IMR-90 (cell line): ENCODE results near the gene EIF2B2. TPM values are rescaled to one million over a fixed set of nuclear protein-coding genes. Genes with fewer than 3 reads are reported as not detected.

Experiments
- ATAC-seq: fragments of 200-7000 bp; cut with Tn5 transposase; 2 replicates; pipeline ENCODE4 v1.9.1; 2020; ENCODE audit warnings: low read depth, mild to moderate bottlenecking, moderate library complexity
- BruUV-seq: library from RNA; stranded (reverse); fragments of 400-500 nt; replicated peaks from 2 replicates; lab custom pipeline; 2021; lab: Mats Ljungman, UMichigan
- CTCF ChIA-PET: fragments of 300-600 bp; formaldehyde crosslinking; extraction: SDS; loops from one replicate; lab custom pipeline; 2021; ENCODE audit warnings: antibody characterized with exemption; lab: Yijun Ruan, JAX
- POLR2A ChIA-PET: fragments of 300-600 bp; sonication (Branson Sonifier 250); formaldehyde crosslinking; loops from one replicate; lab custom pipeline; 2022; ENCODE audit warnings: antibody characterized with exemption; ENCODE audit not compliant: unreplicated experiment; lab: Charles Lee
- DNase-seq: peaks from one replicate; pipeline ENCODE4 v3.0.0; 2013
- H2AFZ ChIP-seq: replicated peaks from 2 replicates; pipeline ENCODE3; 2013; ENCODE audit warnings: low read length, mild to moderate bottlenecking; ENCODE audit not compliant: poor library complexity
- H2AK5ac ChIP-seq: 2 replicates; pipeline ENCODE4 v1.6.1; 2013; ENCODE audit warnings: low read depth, low read length, inconsistent platforms
- H2AK9ac ChIP-seq: replicated peaks from 2 replicates; pipeline ENCODE3; 2013; ENCODE audit warnings: mild to moderate bottlenecking, low read depth, low read length, moderate library complexity; ENCODE audit not compliant: poor library complexity
- H2BK120ac ChIP-seq: 2 replicates; pipeline ENCODE4 v1.6.1; 2013; ENCODE audit warnings: low read depth, low read length, inconsistent platforms
- H2BK15ac ChIP-seq: 3 replicates; pipeline ENCODE4 v1.6.1; 2013; ENCODE audit warnings: low read depth, low read length, inconsistent platforms
- H2BK20ac ChIP-seq: 2 replicates; pipeline ENCODE4 v1.6.1; 2013; ENCODE audit warnings: low read depth, mild to moderate bottlenecking, inconsistent platforms, low read length, moderate library complexity
- H2BK5ac ChIP-seq: 2 replicates; pipeline ENCODE4 v1.6.1; 2013; ENCODE audit warnings: mild to moderate bottlenecking, low read depth, low read length, inconsistent platforms; ENCODE audit not compliant: poor library complexity, severe bottlenecking
- H3K14ac ChIP-seq: replicated peaks from 2 replicates; pipeline ENCODE4 v1.6.1; 2013; ENCODE audit warnings: low read depth, low read length, inconsistent platforms
- H3K18ac ChIP-seq: 2 replicates; pipeline ENCODE4 v1.6.1; 2013; ENCODE audit warnings: low read depth, low read length, control low read depth
- H3K23ac ChIP-seq: 2 replicates; pipeline ENCODE4 v1.6.1; 2013; ENCODE audit warnings: low read depth, low read length, inconsistent platforms
- H3K27ac ChIP-seq: 2 replicates; pipeline ENCODE4 v1.5.1; 2013; ENCODE audit warnings: mild to moderate bottlenecking, control low read depth, low read length; ENCODE audit not compliant: insufficient read depth
- H3K27me3 ChIP-seq: 2 replicates; pipeline ENCODE4 v1.6.1; 2013; ENCODE audit warnings: low read length; ENCODE audit not compliant: control insufficient read depth, insufficient read depth
- H3K36me3 ChIP-seq: 2 replicates; pipeline ENCODE4 v1.6.1; 2013; ENCODE audit warnings: low read length, mixed read lengths; ENCODE audit not compliant: control insufficient read depth, insufficient read depth
- H3K4ac ChIP-seq: 2 replicates; pipeline ENCODE4 v1.6.1; 2013; ENCODE audit warnings: low read depth, low read length, inconsistent platforms
- H3K4me1 ChIP-seq: 2 replicates; pipeline ENCODE4 v1.6.1; 2013; ENCODE audit warnings: low read length, mixed read lengths; ENCODE audit not compliant: control insufficient read depth, insufficient read depth
- H3K4me2 ChIP-seq: 2 replicates; pipeline ENCODE4 v1.6.1; 2013; ENCODE audit warnings: low read depth, mild to moderate bottlenecking, control low read depth, low read length, moderate library complexity
- H3K4me3 ChIP-seq: 2 replicates; pipeline ENCODE4 v1.5.1; 2013; ENCODE audit warnings: low read depth, mild to moderate bottlenecking, control low read depth, low read length, moderate library complexity; ENCODE audit not compliant: insufficient read depth
- H3K56ac ChIP-seq: 2 replicates; pipeline ENCODE4 v1.6.1; 2013; ENCODE audit warnings: low read length, inconsistent platforms; ENCODE audit not compliant: insufficient read depth; ENCODE audit errors: extremely low read depth
- H3K79me1 ChIP-seq, 2 experiments: 2 replicates each; pipeline ENCODE4 v1.6.1; 2013; ENCODE audit warnings: low read length in 2 of 2, inconsistent platforms in 1 of 2, low read depth in 1 of 2
- H3K9ac ChIP-seq: 2 replicates; pipeline ENCODE4 v1.6.1; 2013; ENCODE audit warnings: low read depth, low read length, control low read depth
- H3K9me1 ChIP-seq: 2 replicates; pipeline ENCODE4 v1.6.1; 2013; ENCODE audit warnings: low read length, inconsistent platforms; ENCODE audit not compliant: insufficient read depth
- H3K9me3 ChIP-seq: 2 replicates; pipeline ENCODE4 v1.6.1; 2013; ENCODE audit warnings: low read length; ENCODE audit not compliant: control insufficient read depth, insufficient read depth
- H4K20me1 ChIP-seq: 2 replicates; pipeline ENCODE4 v1.6.1; 2013; ENCODE audit warnings: low read length, inconsistent platforms; ENCODE audit not compliant: insufficient read depth
- H4K5ac ChIP-seq: 2 replicates; pipeline ENCODE4 v1.6.1; 2013; ENCODE audit warnings: mild to moderate bottlenecking, low read depth, low read length, control low read depth
- H4K8ac ChIP-seq, 2 experiments: 2 replicates each; pipeline ENCODE4 v1.6.1; 2013; ENCODE audit warnings: low read depth in 2 of 2, low read length in 2 of 2, control low read depth in 1 of 2, inconsistent platforms in 1 of 2
- H4K91ac ChIP-seq: 2 replicates; pipeline ENCODE4 v1.6.1; 2013; ENCODE audit warnings: low read depth, low read length, inconsistent platforms; ENCODE audit not compliant: insufficient read depth
- BHLHE40 ChIP-seq: fragments of 150-350 bp; IDR thresholded peaks from 2 replicates; pipeline ENCODE4 v1.6.1; 2016; ENCODE audit warnings: mild to moderate bottlenecking, low read depth, low read length
- CEBPB ChIP-seq: IDR thresholded peaks from 2 replicates; pipeline ENCODE4 v1.6.1; 2012; ENCODE audit warnings: low read depth, low read length, improper control_type of control experiment
- CHD1 ChIP-seq: IDR thresholded peaks from 2 replicates; pipeline ENCODE4 v1.6.1; 2012; ENCODE audit warnings: low read depth, low read length, improper control_type of control experiment
- FOS ChIP-seq: fragments of 150-350 bp; IDR thresholded peaks from 2 replicates; pipeline ENCODE4 v1.6.1; 2016; ENCODE audit warnings: low read depth, low read length
- MAZ ChIP-seq: IDR thresholded peaks from 2 replicates; pipeline ENCODE4 v1.6.1; 2012; ENCODE audit warnings: low read depth, mild to moderate bottlenecking, low read length, improper control_type of control experiment, moderate library complexity, borderline replicate concordance
- MXI1 ChIP-seq: IDR thresholded peaks from 2 replicates; pipeline ENCODE4 v1.6.1; 2012; ENCODE audit warnings: low read depth, mild to moderate bottlenecking, low read length, moderate library complexity, borderline replicate concordance
- NFE2L2 ChIP-seq: fragments of 150-350 bp; IDR thresholded peaks from 2 replicates; pipeline ENCODE4 v1.6.1; 2016; ENCODE audit warnings: low read depth, mild to moderate bottlenecking, low read length
- POLR2A ChIP-seq: IDR thresholded peaks from 2 replicates; pipeline ENCODE4 v1.6.1; 2012; ENCODE audit warnings: mild to moderate bottlenecking, low read depth, low read length
- RCOR1 ChIP-seq: IDR thresholded peaks from 2 replicates; pipeline ENCODE4 v1.6.1; 2012; ENCODE audit warnings: mild to moderate bottlenecking, low read length, improper control_type of control experiment; ENCODE audit not compliant: insufficient replicate concordance
- RFX5 ChIP-seq: IDR thresholded peaks from 2 replicates; pipeline ENCODE4 v1.8.0; 2012; ENCODE audit warnings: low read depth, mild to moderate bottlenecking, low read length, moderate library complexity
- SMC3 ChIP-seq: fragments of 150-350 bp; IDR thresholded peaks from 2 replicates; pipeline ENCODE4 v1.6.1; 2016; ENCODE audit warnings: low read depth, mild to moderate bottlenecking, antibody characterized with exemption, low read length, moderate library complexity
- WGBS, 2 experiments: methylation state at CpG; one replicate each; pipeline versions ENCODE4 v1.1.5 to v1.1.7; 2013; ENCODE audit warnings: missing lambda C conversion rate in 2 of 2; ENCODE audit not compliant: insufficient read length in 1 of 2; ENCODE audit errors: extremely low coverage in 2 of 2; 5-methylcytosine and 5-hydroxymethylcytosine counted together
- dilution Hi-C: fragments of 300-500 bp; cut with HindIII; formaldehyde crosslinking; loops from one replicate; pipeline ENCODE4 v1.14.3; 2018; ENCODE audit warnings: low sequenced_read_pairs; ENCODE audit not compliant: unreplicated experiment
- in situ Hi-C: fragments of 300-500 bp; cut with MboI; formaldehyde crosslinking; loops from 3 replicates; pipeline ENCODE4 v1.14.3; 2019; ENCODE audit warnings: low sequenced_read_pairs, inconsistent platforms, mixed read lengths
- intact Hi-C: fragments of 100-400 bp; cut with micrococcal nuclease; formaldehyde crosslinking; loops from 2 replicates; pipeline ENCODE4 v1.10.0; 2022
- polyA plus RNA-seq, 3 experiments: library from polyadenylated mRNA; depleted of rRNA; stranded (reverse); fragments of >200 nt; gene quantifications; 2 replicates each; pipeline ENCODE4 v1.2.3, GENCODE V29; 2012; ENCODE audit warnings: low replicate concordance in 1 of 3
- total RNA-seq: library from RNA; depleted of rRNA; stranded (reverse); fragments of >200 nt; gene quantifications from 2 replicates; pipeline ENCODE4 v1.2.3, GENCODE V29; 2012
- TF ChIP-seq, protein P1 (sequence below): conservative IDR thresholded peaks from 2 replicates; pipeline ENCODE4 v1.5.1; 2012; ENCODE audit warnings: mild to moderate bottlenecking, low read depth, low read length, improper control_type of control experiment

The EIF2B2 gene
- total and polyA plus RNA-seq, 2 of the 4 experiments (the other 2 are of a cell fraction): 63.6 to 70.1 TPM

DNA sequence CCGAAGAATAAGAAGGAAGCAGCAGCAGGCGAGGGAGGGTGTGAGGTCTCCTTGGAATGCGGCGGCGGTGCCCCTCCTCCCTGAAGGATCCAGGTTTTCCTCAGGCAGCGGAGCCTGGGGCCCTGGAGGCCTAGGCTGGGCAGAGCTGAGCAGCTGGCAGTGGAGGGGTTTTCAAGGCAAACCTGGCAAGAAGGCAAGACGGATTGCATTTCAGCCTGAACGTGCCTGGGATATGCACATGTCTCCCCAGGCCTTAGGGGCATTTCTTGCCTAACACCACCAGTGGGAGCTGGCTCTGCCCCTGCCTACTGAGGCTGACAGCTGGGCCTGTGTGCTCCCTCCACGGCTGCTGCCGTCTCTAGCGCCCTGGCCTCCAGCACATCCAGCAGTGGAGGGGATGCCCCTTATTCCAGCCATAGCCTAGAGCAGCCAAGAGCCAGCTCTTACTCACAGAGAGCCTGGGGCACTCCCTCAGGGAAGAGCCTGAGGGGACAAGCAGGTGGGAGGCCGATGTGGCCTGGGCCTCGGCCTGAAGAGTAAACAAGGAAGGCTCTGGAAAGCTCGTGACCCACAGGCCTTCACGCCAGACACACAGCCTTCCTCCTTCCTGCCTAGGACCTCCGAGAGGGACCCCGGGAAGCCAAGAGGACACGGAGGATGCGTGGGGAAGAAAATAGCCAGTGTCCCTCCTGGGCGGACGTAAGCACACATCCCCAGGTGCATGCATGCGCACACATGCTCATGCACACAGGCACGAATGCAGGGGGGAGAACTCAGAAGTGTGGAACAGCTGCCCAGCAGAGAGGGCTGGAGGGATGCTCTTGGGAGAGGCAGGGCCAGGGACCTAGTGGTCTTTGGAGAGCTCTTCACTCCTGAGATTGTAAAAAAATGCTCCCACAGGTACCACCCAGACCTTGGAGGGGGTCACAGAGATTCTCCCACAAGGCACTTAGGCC lies 23.0 kb upstream of the EIF2B2 start:
- Histone ChIP-seq H2AK5ac (peak overlapping the region; percentile 58; the same call in 1 of the 2 replicates), H2AK9ac (peak overlapping the region; percentile 11), H3K27ac (no peak overlapping the region), H2BK15ac (no peak overlapping the region), H2BK20ac (no peak overlapping the region; the same call in 1 of the 2 replicates), H3K9me3 (no peaks in the 10 kb centered on the region), H3K9me1 (peaks cover 9% of the 10 kb centered on the region; the same call in 1 of the 2 replicates), H2BK5ac (no peak overlapping the region), H3K4ac (0 out of 2 replicates have a peak overlapping the region, but pooled peaks have one; percentile 22), H4K91ac (no peak overlapping the region), H3K27me3 (peaks cover 2% of the 10 kb centered on the region; the same call in 1 of the 2 replicates), H3K14ac (no peak overlapping the region), H3K4me1 (peaks cover 15% of the 10 kb centered on the region), H2BK120ac (0 out of 2 replicates have a peak overlapping the region, but pooled peaks have one; percentile 11), H3K36me3 (no peaks in the 10 kb centered on the region), H3K9ac (no peak overlapping the region), H4K20me1 (no peaks in the 10 kb centered on the region), H3K79me1 (no peaks in the 10 kb centered on the region), H4K5ac (no peak overlapping the region), H3K18ac (no peak overlapping the region), H3K4me3 (no peak overlapping the region), H3K4me2 (no peak overlapping the region), H2AFZ (peak overlapping the region; percentile 46), H4K8ac (no peak overlapping the region), H3K23ac (no peak overlapping the region), H3K56ac (no peak overlapping the region)
- intact Hi-C loops (no loop called here), dilution Hi-C loops (no loop called here), in situ Hi-C loops (no loop called here)
- TF ChIP-seq SMC3 (no peak), MAZ (no peak), BHLHE40 (no peak), CHD1 (no peak), RCOR1 (no peak), NFE2L2 (no peak), CEBPB (no peak), MXI1 (no peak), POLR2A (no peak), RFX5 (no peak), FOS (no peak)
- TF ChIP-seq, protein P1, sequence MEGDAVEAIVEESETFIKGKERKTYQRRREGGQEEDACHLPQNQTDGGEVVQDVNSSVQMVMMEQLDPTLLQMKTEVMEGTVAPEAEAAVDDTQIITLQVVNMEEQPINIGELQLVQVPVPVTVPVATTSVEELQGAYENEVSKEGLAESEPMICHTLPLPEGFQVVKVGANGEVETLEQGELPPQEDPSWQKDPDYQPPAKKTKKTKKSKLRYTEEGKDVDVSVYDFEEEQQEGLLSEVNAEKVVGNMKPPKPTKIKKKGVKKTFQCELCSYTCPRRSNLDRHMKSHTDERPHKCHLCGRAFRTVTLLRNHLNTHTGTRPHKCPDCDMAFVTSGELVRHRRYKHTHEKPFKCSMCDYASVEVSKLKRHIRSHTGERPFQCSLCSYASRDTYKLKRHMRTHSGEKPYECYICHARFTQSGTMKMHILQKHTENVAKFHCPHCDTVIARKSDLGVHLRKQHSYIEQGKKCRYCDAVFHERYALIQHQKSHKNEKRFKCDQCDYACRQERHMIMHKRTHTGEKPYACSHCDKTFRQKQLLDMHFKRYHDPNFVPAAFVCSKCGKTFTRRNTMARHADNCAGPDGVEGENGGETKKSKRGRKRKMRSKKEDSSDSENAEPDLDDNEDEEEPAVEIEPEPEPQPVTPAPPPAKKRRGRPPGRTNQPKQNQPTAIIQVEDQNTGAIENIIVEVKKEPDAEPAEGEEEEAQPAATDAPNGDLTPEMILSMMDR: no peak
- peak; percentile 36 for DNase-seq
- BruUV-seq: no TSS peak
- ChIA-PET POLR2A (no interaction called here), CTCF (interaction anchor here (0.5 to 1.3 kb wide), 2 partner anchors 11 to 101 kb away, joined by 3 to 8 read pairs; no protein-coding TSS in a partner anchor)
- ATAC-seq: peak; percentile 46
- 76% methylated on average over 15 of the region's 23 CpGs; no CpG with 5 or more reads in 1 of the 2 experiments for WGBS, 2 experiments
